Kidney (tissue), 14 donors: ENCODE results near the gene TMEM94. TPM values are rescaled to one million over a fixed set of nuclear protein-coding genes. Genes with fewer than 3 reads are reported as not detected.

Source experiments
- DNase-seq, 5 donors: peaks; one replicate each; pipeline ENCODE4 v3.0.0-alpha.2; 2013 to 2020
- FAIRE-seq: peaks from 2 replicates; lab custom pipeline; 2012; peaks lifted over from hg19 to GRCh38; lab: Jason Lieb, UNC
- H3K27ac ChIP-seq, 2 donors: one replicate each; pipeline ENCODE4 v1.7.0; 2013; ENCODE audit warnings: low read depth in 2 of 2, low read length in 2 of 2, inconsistent platforms in 1 of 2
- H3K27me3 ChIP-seq: one replicate; pipeline ENCODE4 v1.7.1; 2013; ENCODE audit warnings: low read length, inconsistent platforms; ENCODE audit not compliant: control insufficient read depth, insufficient read depth
- H3K36me3 ChIP-seq, 3 donors: one replicate each; pipeline versions ENCODE4 v1.7.0 to v1.7.1; 2013; ENCODE audit warnings: low read length in 3 of 3, control low read depth in 1 of 3, inconsistent platforms in 1 of 3; ENCODE audit not compliant: insufficient read depth in 3 of 3, control insufficient read depth in 2 of 3
- H3K4me1 ChIP-seq, 3 donors: one replicate each; pipeline versions ENCODE4 v1.7.0 to v1.7.1; 2013; ENCODE audit warnings: low read length in 3 of 3, inconsistent platforms in 1 of 3, low read depth in 1 of 3; ENCODE audit not compliant: control insufficient read depth in 2 of 3, insufficient read depth in 2 of 3
- H3K4me3 ChIP-seq, 3 donors: one replicate each; pipeline versions ENCODE4 v1.7.0 to v1.8.1; 2013; ENCODE audit warnings: low read length in 3 of 3, control low read depth in 1 of 3, inconsistent platforms in 1 of 3
- H3K9ac ChIP-seq, 3 donors: one replicate each; pipeline versions ENCODE4 v1.7.0 to v1.7.1; 2013; ENCODE audit warnings: low read length in 3 of 3, control low read depth in 1 of 3, inconsistent platforms in 1 of 3
- H3K9me3 ChIP-seq, 3 donors: one replicate each; pipeline versions ENCODE4 v1.7.0 to v1.7.1; 2013; ENCODE audit warnings: low read length in 3 of 3, control low read depth in 1 of 3, inconsistent platforms in 1 of 3; ENCODE audit not compliant: control insufficient read depth in 2 of 3, insufficient read depth in 1 of 3
- intact Hi-C: fragments of 100-400 bp; cut with DNase I; formaldehyde crosslinking; loops from one replicate; pipeline ENCODE4 v1.11.1; 2022
- polyA plus RNA-seq: library from polyadenylated mRNA; stranded (reverse); fragments of 350-450 nt; fragmentation: Illumina TruSeq; extraction: RNeasy Lipid Tissue Mini Kit (QIAGEN cat#74804); gene quantifications from one replicate; pipeline ENCODE4 v1.2.3, GENCODE V29; 2014; ENCODE audit warnings: low read depth, low replicate concordance; ENCODE audit not compliant: insufficient read depth
- total RNA-seq: library from RNA; stranded (reverse); fragmentation: NEBNext Ultra II Directional; extraction: Animal tissue kit (Norgen Biotek cat#: 25700); gene quantifications from one replicate; pipeline ENCODE4 v1.2.1, GENCODE V29; 2021
- TF ChIP-seq, protein P1 (sequence below): IDR thresholded peaks from 3 replicates; pipeline ENCODE4 v1.5.1; 2012; ENCODE audit warnings: mild to moderate bottlenecking, moderate library complexity, borderline replicate concordance; ENCODE audit not compliant: insufficient read depth; ENCODE audit errors: extremely low read depth
- donor health status: control.
- donor health status: control.
- donor health status: control.
- donor health status: control.
- donor health status: control.
- donor health status: DM: yes; HTN: yes; CAD: no.
- donor health status: Normal renal cell carcinoma (clear cell type).

Gene TMEM94
- total and polyA plus RNA-seq, 2 donors from 2014 or later, result 49.6 to 82.6 TPM

DNA sequence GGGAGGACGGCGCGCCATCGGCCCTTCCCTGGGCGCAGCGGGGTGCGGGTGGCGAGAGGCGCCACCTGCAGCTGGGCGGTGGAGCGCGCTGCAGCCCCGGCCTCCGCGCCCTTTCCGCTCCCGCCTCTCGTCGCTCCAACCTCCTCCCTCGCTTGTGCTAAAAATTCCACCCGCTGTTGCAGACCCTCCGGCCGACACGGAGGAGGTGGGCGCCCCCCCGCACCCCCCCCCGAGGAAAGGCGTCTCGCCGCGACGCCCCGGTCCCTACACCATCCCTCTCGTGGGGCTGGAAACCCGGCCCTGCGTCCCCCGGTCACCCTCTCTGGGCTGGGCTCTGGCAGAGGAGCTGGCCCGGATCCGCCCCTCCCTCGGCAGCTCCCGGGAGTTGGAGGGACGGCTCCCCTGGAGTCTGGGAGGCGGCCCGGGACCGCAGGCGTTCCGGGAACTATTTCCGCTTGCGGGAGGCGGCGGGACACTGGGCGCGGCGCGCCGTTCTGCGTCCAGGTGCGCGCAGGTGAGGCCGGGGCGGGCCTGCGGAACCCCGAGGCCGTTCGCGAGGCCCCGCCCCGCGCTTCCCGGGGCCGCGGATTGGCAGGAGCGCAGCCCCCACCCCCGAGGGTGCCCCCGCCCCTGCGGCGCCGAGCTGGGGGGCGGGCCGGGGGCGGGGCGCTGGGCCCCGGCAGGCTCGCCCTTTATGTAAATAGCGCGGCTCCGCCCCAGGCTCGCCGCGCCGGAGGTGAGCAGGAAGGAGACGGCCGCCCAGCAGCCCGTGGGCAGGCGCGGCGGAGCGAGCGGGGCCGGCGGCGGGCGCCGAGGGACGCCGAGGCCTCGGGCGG is 68.8 kb downstream of the TMEM94 start, which contains the start of gene LLGL2:
Gene LLGL2 (plus strand): TSS at position 728 of the 836 bp plus-strand sequence. CDS start 17,730 bp downstream, outside the sequence.
- DNase-seq, result peak; percentile 85 to 96 (median 92)
- no peak for FAIRE-seq
- Histone ChIP-seq H3K9ac (peak within 1 kb of the TSS in 2 of 3 donors; percentile 4 to 80), H3K9me3 (no peaks in the 10 kb centered on the region), H3K4me3 (peak within 1 kb of the TSS; percentile 9 to 76 (median 71)), H3K4me1 (peaks cover 0 to 8% (median 0%) of the 10 kb centered on the region in 3 donors), H3K27ac (peak within 1 kb of the TSS; percentile 76 to 92), H3K27me3 (no peaks in the 10 kb centered on the region), H3K36me3 (peaks cover 0 to 2% (median 0%) of the 10 kb centered on the region in 3 donors)
- TF ChIP-seq, protein P1, sequence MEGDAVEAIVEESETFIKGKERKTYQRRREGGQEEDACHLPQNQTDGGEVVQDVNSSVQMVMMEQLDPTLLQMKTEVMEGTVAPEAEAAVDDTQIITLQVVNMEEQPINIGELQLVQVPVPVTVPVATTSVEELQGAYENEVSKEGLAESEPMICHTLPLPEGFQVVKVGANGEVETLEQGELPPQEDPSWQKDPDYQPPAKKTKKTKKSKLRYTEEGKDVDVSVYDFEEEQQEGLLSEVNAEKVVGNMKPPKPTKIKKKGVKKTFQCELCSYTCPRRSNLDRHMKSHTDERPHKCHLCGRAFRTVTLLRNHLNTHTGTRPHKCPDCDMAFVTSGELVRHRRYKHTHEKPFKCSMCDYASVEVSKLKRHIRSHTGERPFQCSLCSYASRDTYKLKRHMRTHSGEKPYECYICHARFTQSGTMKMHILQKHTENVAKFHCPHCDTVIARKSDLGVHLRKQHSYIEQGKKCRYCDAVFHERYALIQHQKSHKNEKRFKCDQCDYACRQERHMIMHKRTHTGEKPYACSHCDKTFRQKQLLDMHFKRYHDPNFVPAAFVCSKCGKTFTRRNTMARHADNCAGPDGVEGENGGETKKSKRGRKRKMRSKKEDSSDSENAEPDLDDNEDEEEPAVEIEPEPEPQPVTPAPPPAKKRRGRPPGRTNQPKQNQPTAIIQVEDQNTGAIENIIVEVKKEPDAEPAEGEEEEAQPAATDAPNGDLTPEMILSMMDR, result peak; percentile 55
- intact Hi-C loops, result no loop called here

DNA sequence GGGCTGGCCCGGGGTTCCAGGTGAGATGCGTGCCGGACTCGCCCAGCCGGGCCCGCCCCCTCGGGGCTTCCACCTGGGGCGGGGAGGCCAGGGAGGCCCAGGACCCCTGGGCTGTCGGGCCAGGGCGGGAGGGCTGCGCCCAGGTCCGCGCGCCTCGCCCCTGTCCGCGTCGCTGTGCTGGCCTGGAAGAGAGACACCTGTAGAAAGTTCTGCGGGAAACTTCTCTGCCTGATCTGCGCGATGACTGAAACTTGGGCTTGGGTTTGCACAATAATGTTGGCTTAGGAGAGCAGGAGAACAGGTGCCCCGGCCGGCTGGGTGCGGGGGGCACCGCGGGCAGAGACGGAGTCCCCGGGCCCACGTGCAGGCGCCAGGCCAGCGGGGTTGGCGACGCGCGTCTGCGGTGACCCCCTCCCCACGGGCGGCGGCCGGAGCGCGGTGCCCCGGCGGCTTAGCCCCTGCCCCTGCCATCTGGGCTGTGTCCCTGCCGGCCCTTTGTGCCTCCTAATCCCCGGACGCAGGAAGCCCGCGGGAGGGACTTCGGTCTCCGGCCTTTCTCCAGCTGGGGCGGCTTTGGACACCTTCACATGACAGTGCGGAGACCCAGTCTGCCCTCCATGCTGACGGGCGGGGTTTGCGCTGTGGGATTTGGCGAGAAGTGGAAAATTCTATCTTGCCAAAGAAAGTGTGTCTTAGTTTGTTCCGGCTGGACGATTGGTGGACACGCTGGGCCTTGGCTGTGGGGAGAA is 69.5 kb downstream of the TMEM94 start:
- Histone ChIP-seq H3K4me1 (peaks cover 0 to 11% (median 0%) of the 10 kb centered on the region in 3 donors), H3K36me3 (peaks cover 0 to 2% (median 0%) of the 10 kb centered on the region in 3 donors), H3K4me3 (peak overlapping the region; percentile 9 to 76 (median 71)), H3K27me3 (no peaks in the 10 kb centered on the region), H3K27ac (peak overlapping the region; percentile 42 to 92), H3K9ac (peak overlapping the region in 2 of 3 donors; percentile 4 to 80), H3K9me3 (no peaks in the 10 kb centered on the region)
- FAIRE-seq (no peak), DNase-seq (peak in 4 of 5 donors; percentile 29 to 64 (median 48))
- TF ChIP-seq, protein P1, result no peak
- intact Hi-C loops, result no loop called here

DNA sequence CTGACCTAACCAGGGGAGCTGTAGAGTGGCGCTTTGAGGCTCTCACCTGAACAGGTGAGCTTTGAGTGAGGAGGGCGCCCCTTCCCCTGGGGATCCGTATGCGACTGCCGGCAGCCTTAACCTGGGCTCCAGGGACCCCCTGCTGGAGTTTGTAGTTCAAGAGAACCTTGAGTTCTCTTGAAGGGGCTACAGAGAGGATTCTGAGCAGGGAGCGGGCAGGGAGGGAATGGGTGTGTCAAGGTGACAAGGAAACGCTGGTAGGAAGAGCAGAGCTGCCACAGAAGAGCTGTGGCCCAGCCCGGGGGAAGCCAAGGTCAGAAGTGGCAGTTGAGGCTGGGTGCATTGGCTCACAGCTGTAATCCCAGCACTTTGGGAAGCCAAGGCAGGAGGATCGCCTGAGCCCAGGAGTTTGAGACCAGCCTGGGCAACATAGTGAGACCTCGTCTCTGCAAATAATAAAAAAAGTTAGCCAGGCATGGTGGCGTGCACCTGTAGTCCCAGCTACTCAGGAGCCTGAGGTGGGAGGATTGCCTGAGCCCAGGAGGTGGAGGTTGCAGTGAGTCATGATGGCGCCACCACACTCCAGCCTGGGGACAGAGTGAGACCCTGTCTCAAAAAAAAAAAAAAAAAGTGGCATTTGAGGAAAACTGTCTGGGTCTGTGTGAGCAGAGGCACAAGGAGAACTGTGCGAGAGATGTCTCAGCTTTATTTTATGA is 70.3 kb downstream of the TMEM94 start:
- intact Hi-C loops, result no loop called here
- no peaks in the 10 kb centered on the region for H3K9me3 ChIP-seq
- no peak for FAIRE-seq

More for the DNA sequence above, 70.3 kb downstream of the TMEM94 start:
- no peaks in the 10 kb centered on the region for H3K27me3 ChIP-seq
- H3K27ac ChIP-seq, result peak overlapping the region; percentile 47 to 92
- peak overlapping the region in 2 of 3 donors; percentile 71 to 76 for H3K4me3 ChIP-seq
- peak overlapping the region in 2 of 3 donors; percentile 4 to 80 for H3K9ac ChIP-seq
- peaks cover 0 to 2% (median 0%) of the 10 kb centered on the region in 3 donors for H3K36me3 ChIP-seq
- H3K4me1 ChIP-seq, result peaks cover 0 to 16% (median 0%) of the 10 kb centered on the region in 3 donors
- DNase-seq, result no peak
- TF ChIP-seq, protein P1, result no peak
